Parathyroid adenoma (tissue), 2 donors: ENCODE results near the gene PNMA6F.
"Not testable (repeated sequence)": the region's sequence is repeated elsewhere in the genome, so short reads cannot be mapped to it uniquely, and the experiment has no call there.

Experiments used
- H2AFZ ChIP-seq: fragments of 300-600 bp; sonication (generic); one replicate; pipeline ENCODE4 v1.7.0; 2017; ENCODE audit warnings: antibody characterized with exemption, mild to moderate bottlenecking
- H3K27ac ChIP-seq: fragments of 300-600 bp; sonication (generic); one replicate; pipeline ENCODE4 v1.7.0; 2017
- H3K27me3 ChIP-seq: fragments of 300-600 bp; sonication (generic); one replicate; pipeline ENCODE4 v1.7.0; 2017; ENCODE audit warnings: low read length; ENCODE audit not compliant: control insufficient read depth, insufficient read depth
- H3K36me3 ChIP-seq: fragments of 300-600 bp; sonication (generic); one replicate; pipeline ENCODE4 v1.7.0; 2017; ENCODE audit warnings: low read length; ENCODE audit not compliant: control insufficient read depth, insufficient read depth
- H3K4me1 ChIP-seq: fragments of 300-600 bp; sonication (generic); one replicate; pipeline ENCODE4 v1.7.0; 2017; ENCODE audit warnings: control low read depth
- H3K4me2 ChIP-seq: fragments of 300-600 bp; sonication (generic); one replicate; pipeline ENCODE4 v1.7.0; 2017; ENCODE audit warnings: low read length
- H3K4me3 ChIP-seq: fragments of 300-600 bp; sonication (generic); one replicate; pipeline ENCODE4 v1.7.0; 2017; ENCODE audit warnings: low read depth, low read length
- H3K79me2 ChIP-seq: fragments of 300-600 bp; sonication (generic); one replicate; pipeline ENCODE4 v1.7.0; 2017; ENCODE audit warnings: control low read depth
- H3K9ac ChIP-seq: fragments of 300-600 bp; sonication (generic); one replicate; pipeline ENCODE4 v1.7.0; 2017; ENCODE audit warnings: mild to moderate bottlenecking
- H3K9me3 ChIP-seq: fragments of 300-600 bp; sonication (generic); one replicate; pipeline ENCODE4 v1.7.0; 2017; ENCODE audit warnings: low read length; ENCODE audit not compliant: control insufficient read depth
- TF ChIP-seq, protein P1 (sequence below): fragments of 300-600 bp; sonication (generic); IDR thresholded peaks from one replicate; pipeline ENCODE4 v1.7.0; 2017; ENCODE audit warnings: antibody characterized with exemption, mild to moderate bottlenecking
- donor health status: primary hyperparathyroidism.

PNMA6F gene

DNA sequence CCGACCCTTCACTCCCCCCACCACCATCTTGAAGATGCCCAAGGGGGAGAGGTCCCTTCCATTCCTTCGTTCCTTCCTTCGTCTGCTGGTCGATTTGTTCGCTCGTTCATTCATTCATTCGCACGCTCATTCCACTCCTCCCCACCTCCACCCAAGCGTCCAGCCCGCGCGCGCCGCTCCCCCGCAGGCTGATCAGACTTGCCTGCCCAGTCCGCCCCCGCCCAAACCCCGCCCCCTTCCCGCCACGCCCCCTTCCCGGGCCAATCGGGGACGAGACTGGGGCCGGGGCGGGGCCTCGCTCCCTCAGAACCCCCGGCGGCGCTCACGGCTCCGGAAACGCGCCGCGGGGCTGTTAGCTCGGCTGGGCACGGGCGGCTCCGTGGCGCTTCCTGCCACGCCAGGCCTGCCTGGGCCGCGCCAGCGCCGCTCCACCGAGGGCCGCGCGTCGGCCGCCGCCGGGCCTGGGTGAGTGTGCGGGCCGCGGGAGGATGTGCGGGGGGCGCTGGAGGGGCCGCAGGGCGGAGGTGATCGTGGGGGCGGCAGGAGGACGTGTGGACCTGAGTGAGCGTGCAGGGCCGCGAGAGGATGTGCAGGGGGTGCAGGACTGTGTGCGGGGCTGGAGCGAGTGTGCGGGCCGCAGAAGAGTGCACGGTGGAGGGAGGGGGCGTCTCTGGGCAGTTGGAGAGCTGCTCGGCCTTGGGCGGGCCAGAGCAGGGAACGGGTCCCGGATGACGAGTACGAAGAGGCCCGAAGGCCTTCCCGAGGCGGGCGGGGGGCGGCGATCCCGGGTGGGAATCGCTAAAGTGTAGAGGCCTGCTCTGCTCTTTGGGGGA, 12.5 kb upstream of the PNMA6F start, which contains the start of gene ZNF275:
Gene ZNF275, plus strand, starts transcription at position 333 of the 833 bp plus-strand sequence. CDS start 2,527 bp downstream, outside the sequence.
- Histone ChIP-seq H3K4me1 (peaks cover 6% of the 10 kb centered on the region), H3K79me2 (peaks cover 16% of the 10 kb centered on the region), H3K36me3 (no peaks in the 10 kb centered on the region), H3K27ac (peak within 1 kb of the TSS; percentile 51), H3K4me3 (peak within 1 kb of the TSS; percentile 69), H3K9me3 (no peaks in the 10 kb centered on the region), H3K4me2 (peak within 1 kb of the TSS; percentile 62), H3K27me3 (no peaks in the 10 kb centered on the region), H2AFZ (peak within 1 kb of the TSS; percentile 50), H3K9ac (peak within 1 kb of the TSS; percentile 76)
- TF ChIP-seq, protein P1, sequence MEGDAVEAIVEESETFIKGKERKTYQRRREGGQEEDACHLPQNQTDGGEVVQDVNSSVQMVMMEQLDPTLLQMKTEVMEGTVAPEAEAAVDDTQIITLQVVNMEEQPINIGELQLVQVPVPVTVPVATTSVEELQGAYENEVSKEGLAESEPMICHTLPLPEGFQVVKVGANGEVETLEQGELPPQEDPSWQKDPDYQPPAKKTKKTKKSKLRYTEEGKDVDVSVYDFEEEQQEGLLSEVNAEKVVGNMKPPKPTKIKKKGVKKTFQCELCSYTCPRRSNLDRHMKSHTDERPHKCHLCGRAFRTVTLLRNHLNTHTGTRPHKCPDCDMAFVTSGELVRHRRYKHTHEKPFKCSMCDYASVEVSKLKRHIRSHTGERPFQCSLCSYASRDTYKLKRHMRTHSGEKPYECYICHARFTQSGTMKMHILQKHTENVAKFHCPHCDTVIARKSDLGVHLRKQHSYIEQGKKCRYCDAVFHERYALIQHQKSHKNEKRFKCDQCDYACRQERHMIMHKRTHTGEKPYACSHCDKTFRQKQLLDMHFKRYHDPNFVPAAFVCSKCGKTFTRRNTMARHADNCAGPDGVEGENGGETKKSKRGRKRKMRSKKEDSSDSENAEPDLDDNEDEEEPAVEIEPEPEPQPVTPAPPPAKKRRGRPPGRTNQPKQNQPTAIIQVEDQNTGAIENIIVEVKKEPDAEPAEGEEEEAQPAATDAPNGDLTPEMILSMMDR: no peak

DNA sequence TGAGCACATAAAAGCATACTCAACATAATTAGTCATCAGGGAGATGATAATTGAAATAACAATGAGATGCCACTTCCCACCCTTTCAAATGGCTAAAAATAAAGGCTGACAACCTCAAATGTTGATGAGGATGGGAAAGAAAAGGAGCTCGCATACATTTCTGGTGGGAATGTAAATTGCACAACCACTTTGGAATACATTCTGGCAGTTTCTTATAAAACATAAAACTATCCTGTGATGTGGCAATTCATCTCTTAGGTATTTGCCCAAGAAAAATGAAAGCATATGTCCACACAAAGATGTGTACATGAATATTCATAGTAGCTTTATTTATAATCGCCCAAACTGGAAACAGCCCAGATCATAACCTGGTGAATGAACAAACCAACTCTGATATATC, 11.7 kb upstream of the PNMA6F start:
- TF ChIP-seq, protein P1: no peak
- peaks cover 6% of the 10 kb centered on the region for H3K4me1 ChIP-seq
- no peaks in the 10 kb centered on the region for H3K27me3 ChIP-seq
- H3K9ac ChIP-seq: no peak overlapping the region
- H3K27ac ChIP-seq: no peak overlapping the region
- H3K4me3 ChIP-seq: peak overlapping the region; percentile 34
- H3K9me3 ChIP-seq: no peaks in the 10 kb centered on the region
- H2AFZ ChIP-seq: no peak overlapping the region
- no peaks in the 10 kb centered on the region for H3K36me3 ChIP-seq
- peak overlapping the region; percentile 62 for H3K4me2 ChIP-seq
- peaks cover 12% of the 10 kb centered on the region for H3K79me2 ChIP-seq

DNA sequence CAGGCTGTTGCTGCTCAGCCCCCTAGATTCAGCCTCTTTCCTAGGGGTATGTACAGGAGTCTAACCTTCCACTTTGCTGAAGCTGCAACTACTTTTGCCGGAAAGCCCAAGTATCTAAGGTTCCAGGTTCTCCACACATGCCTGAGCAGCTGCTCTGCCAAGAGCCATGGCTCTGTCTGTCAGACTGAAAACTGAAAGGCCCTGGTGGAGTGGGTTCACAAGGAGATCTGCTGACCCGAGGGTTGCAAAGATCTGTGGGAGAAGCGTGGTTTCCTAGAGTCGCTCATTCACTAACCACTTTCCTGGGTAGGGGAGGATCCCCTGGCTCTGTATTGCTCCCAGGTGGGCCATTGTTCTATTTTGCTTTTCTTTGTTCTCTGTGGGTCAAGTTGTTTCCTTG, 6.0 kb upstream of the PNMA6F start:
- Histone ChIP-seq H3K4me1 (no peaks in the 10 kb centered on the region), H3K79me2 (no peaks in the 10 kb centered on the region), H2AFZ (no peak overlapping the region), H3K9ac (no peak overlapping the region), H3K27me3 (no peaks in the 10 kb centered on the region), H3K36me3 (no peaks in the 10 kb centered on the region), H3K4me3 (no peak overlapping the region), H3K27ac (no peak overlapping the region), H3K9me3 (no peaks in the 10 kb centered on the region), H3K4me2 (no peak overlapping the region)
- TF ChIP-seq, protein P1: no peak

DNA sequence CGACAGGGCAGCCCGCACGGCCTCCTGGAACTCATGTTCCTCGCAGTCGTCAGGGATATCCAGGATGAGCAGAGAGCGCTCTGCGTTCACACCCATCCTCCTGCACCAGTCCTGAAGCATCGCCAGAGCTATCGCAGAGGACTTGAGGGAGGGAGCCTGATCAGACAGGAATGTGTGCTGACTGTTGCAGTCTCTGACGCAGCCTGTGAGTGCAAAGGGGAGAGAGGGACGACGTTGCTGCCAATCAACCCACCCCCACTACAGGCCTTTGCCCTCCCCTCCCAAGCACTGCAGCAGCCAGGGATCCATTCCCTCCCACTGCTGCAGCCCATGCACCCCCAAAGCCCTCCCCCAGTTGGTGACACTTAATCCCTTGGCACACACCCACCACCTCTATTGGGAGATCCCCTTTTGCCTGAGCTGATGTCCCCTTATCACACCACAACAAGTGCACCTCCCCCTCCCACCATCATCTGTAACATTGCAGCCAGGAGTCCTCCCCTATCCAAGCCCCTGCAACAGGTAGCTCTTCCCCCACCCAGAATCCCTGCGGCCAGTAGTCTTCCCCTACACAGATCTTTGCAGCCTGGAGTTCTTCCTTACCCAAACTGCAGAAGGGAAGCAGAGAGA, 897 bp downstream of the PNMA6F start:
- Histone ChIP-seq H3K27ac (no peak overlapping the region), H2AFZ (no peak overlapping the region)

DNA sequence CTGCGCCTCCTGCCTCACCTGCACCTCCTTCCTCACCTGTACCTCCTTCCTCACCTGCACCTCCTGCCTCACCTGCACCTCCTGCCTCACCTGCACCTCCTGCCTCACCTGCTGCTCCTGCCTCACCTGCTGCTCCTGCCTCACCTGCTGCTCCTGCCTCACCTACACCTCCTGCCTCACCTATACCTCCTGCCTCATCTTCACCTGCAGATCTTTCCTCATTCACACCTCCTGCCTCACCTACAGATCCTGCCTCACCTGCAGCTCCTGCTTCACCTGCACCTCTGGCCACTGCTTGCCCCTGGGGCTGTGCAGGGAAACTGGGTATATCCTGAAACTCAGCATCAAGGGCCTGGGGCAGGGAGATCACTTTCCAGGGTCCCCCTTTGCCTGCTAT, 1.5 kb downstream of the PNMA6F start:
- not testable (repeated sequence) for H2AFZ ChIP-seq, H3K9ac ChIP-seq, H3K27ac ChIP-seq, H3K27me3 ChIP-seq, H3K79me2 ChIP-seq, H3K4me3 ChIP-seq, H3K36me3 ChIP-seq, H3K9me3 ChIP-seq, H3K4me2 ChIP-seq, H3K4me1 ChIP-seq

More for the DNA sequence above, 897 bp downstream of the PNMA6F start:
- H3K4me2 ChIP-seq: no peak overlapping the region
- H3K36me3 ChIP-seq: no peaks in the 10 kb centered on the region
- H3K4me1 ChIP-seq: no peaks in the 10 kb centered on the region
- H3K27me3 ChIP-seq: no peaks in the 10 kb centered on the region
- no peaks in the 10 kb centered on the region for H3K79me2 ChIP-seq
- H3K9me3 ChIP-seq: no peaks in the 10 kb centered on the region
- TF ChIP-seq, protein P1: no peak
- H3K4me3 ChIP-seq: no peak overlapping the region
- no peak overlapping the region for H3K9ac ChIP-seq
